ENCODE results near the gene KCNIP1.

GRCh38 chr5:170482511-170482910 is 21.3 kb upstream of the KCNIP1 start:
- TF ChIP-seq CTCF (IDR thresholded peaks at IDR 0.05) (no peak), POLR2AphosphoS5 (IDR thresholded peaks at IDR 0.05) (no peak)

Measured in gastroesophageal sphincter (tissue), 3 donors.